Fibroblast of lung (primary cell): ENCODE results near the gene JMJD1C.

Source experiments
- CTCF ChIP-seq, 2 donors: IDR thresholded peaks in 1 of 2; conservative IDR thresholded peaks in 1 of 2; 1 replicate in 1 of 2; 2 replicates in 1 of 2; pipeline ENCODE4 v1.5.1; 2011 to 2012; ENCODE audit warnings: low read length in 2 of 2, control low read depth in 1 of 2, inconsistent platforms in 1 of 2, low read depth in 1 of 2, mild to moderate bottlenecking in 1 of 2
- EZH2 ChIP-seq: IDR thresholded peaks from 2 replicates; pipeline ENCODE4 v1.5.1; 2012; ENCODE audit warnings: low read length, control low read depth, mild to moderate bottlenecking; ENCODE audit errors: missing control alignments

- TF ChIP-seq CTCF (conservative IDR thresholded peaks at IDR 0.05 in 1 of 2, IDR thresholded peaks at IDR 0.05 in 1 of 2; ENCODE audit: low read depth in 1 of 2, low read length in 2 of 2) (no peak), EZH2 (no peak)
These were observed 563 bp upstream of the JMJD1C start for GRCh38 chr10:63466144-63466935.
